Endodermal cell (in vitro differentiated cells): ENCODE measurements around the gene COL4A2. TPM values are rescaled to one million over a fixed set of nuclear protein-coding genes. Genes with fewer than 3 reads are reported as not detected.

ENCODE experiments used
- DNase-seq: peaks from one replicate; pipeline ENCODE4 v3.0.0-alpha.2; 2017
- H3K27ac ChIP-seq: 2 replicates; pipeline ENCODE4 v1.5.1; 2013; ENCODE audit warnings: mild to moderate bottlenecking, low read depth, low read length, moderate library complexity
- H3K27me3 ChIP-seq: 2 replicates; pipeline ENCODE4 v1.6.1; 2013; ENCODE audit warnings: mild to moderate bottlenecking, low read length, moderate library complexity; ENCODE audit not compliant: insufficient read depth, control insufficient read depth, poor library complexity, severe bottlenecking
- H3K36me3 ChIP-seq: 2 replicates; pipeline ENCODE4 v1.7.0; 2013; ENCODE audit warnings: mild to moderate bottlenecking, low read length, moderate library complexity; ENCODE audit not compliant: control insufficient read depth, insufficient read depth
- H3K4me1 ChIP-seq: one replicate; pipeline ENCODE4 v1.7.0; 2013; ENCODE audit warnings: low read length; ENCODE audit not compliant: control insufficient read depth, insufficient read depth
- H3K4me3 ChIP-seq: 2 replicates; pipeline ENCODE4 v1.5.1; 2013; ENCODE audit warnings: mild to moderate bottlenecking, low read length, moderate library complexity
- H3K9ac ChIP-seq: 2 replicates; pipeline ENCODE4 v1.6.1; 2013; ENCODE audit warnings: mild to moderate bottlenecking, low read length, moderate library complexity; ENCODE audit not compliant: poor library complexity, severe bottlenecking; ENCODE audit errors: extremely low read depth
- H3K9me3 ChIP-seq: 2 replicates; pipeline ENCODE4 v1.6.1; 2013; ENCODE audit warnings: mild to moderate bottlenecking, low read length, moderate library complexity; ENCODE audit not compliant: control insufficient read depth
- H3K27ac Mint-ChIP-seq: 2 replicates; pipeline ENCODE4 v1.8.0; 2020; ENCODE audit warnings: mixed read lengths
- H3K27me3 Mint-ChIP-seq: 2 replicates; pipeline ENCODE4 v1.8.0; 2021; ENCODE audit warnings: mild to moderate bottlenecking, mixed read lengths; ENCODE audit not compliant: insufficient read depth
- H3K36me3 Mint-ChIP-seq: 2 replicates; pipeline ENCODE4 v1.8.0; 2020; ENCODE audit warnings: low read depth, mixed read lengths
- H3K4me1 Mint-ChIP-seq: 2 replicates; pipeline ENCODE4 v1.8.0; 2020; ENCODE audit warnings: mixed read lengths
- H3K4me3 Mint-ChIP-seq: 2 replicates; pipeline ENCODE4 v1.8.0; 2020; ENCODE audit warnings: mild to moderate bottlenecking, moderate library complexity, mixed read lengths
- H3K9me3 Mint-ChIP-seq: 2 replicates; pipeline ENCODE4 v1.8.0; 2020; ENCODE audit warnings: mild to moderate bottlenecking, mixed read lengths
- CTCF ChIP-seq: fragments of 200-600 bp; sonication (generic); conservative IDR thresholded peaks from 2 replicates; pipeline ENCODE4 v1.5.0; 2021; ENCODE audit warnings: antibody characterized with exemption, mild to moderate bottlenecking
- WGBS, 2 experiments: methylation state at CpG; one replicate each; pipeline versions ENCODE4 v1.1.5 to v1.1.7; 2013; ENCODE audit warnings: missing lambda C conversion rate in 2 of 2, mixed read lengths in 1 of 2; ENCODE audit not compliant: insufficient coverage in 1 of 2, insufficient read length in 1 of 2; 5-methylcytosine and 5-hydroxymethylcytosine counted together
- total RNA-seq, 2 donors: library from RNA; stranded (reverse); fragmentation: NEBNext Ultra II Directional in 1 of 2; extraction: Animal tissue kit (Norgen Biotek cat#: 25700) in 1 of 2; gene quantifications; 2 replicates in 1 of 2; 3 replicates in 1 of 2; pipeline ENCODE4 v1.2.1, GENCODE V29; 2021

COL4A2 gene
- total RNA-seq, 2 donors from 2014 or later: 388 to 398 TPM

- 92 to 97% methylated on average over 12 to 18 of the region's 18 CpGs for WGBS, 2 experiments
- Histone ChIP-seq H3K4me3 (no peak overlapping the region), H3K27ac (no peak overlapping the region), H3K27me3 (no peaks in the 10 kb centered on the region), H3K4me1 (peaks cover 44% of the 10 kb centered on the region), H3K36me3 (peaks cover 75% of the 10 kb centered on the region), H3K9ac (no peak overlapping the region), H3K9me3 (no peaks in the 10 kb centered on the region)
- no peaks in the 10 kb centered on the region for H3K27me3 Mint-ChIP-seq
- no peaks in the 10 kb centered on the region for H3K9me3 Mint-ChIP-seq
- DNase-seq: peak; percentile 35
- no peak overlapping the region for H3K4me3 Mint-ChIP-seq
- peaks cover 50% of the 10 kb centered on the region for H3K4me1 Mint-ChIP-seq
- peak overlapping the region; percentile 30 for H3K27ac Mint-ChIP-seq
- peaks cover 61% of the 10 kb centered on the region for H3K36me3 Mint-ChIP-seq
- no peak for TF ChIP-seq CTCF
Observed at GRCh38 chr13:110314516-110315245, 7.6 kb downstream of the COL4A2 start.

- no peak for TF ChIP-seq CTCF
- Histone ChIP-seq H3K4me3 (no peak overlapping the region), H3K36me3 (peaks cover 60% of the 10 kb centered on the region), H3K27me3 (no peaks in the 10 kb centered on the region), H3K9me3 (no peaks in the 10 kb centered on the region), H3K27ac (no peak overlapping the region), H3K4me1 (peaks cover 36% of the 10 kb centered on the region), H3K9ac (no peak overlapping the region)
- H3K27ac Mint-ChIP-seq: no peak overlapping the region
- H3K4me1 Mint-ChIP-seq: peaks cover 48% of the 10 kb centered on the region
- WGBS, 2 experiments: 90 to 94% methylated on average over 8 to 10 of the region's 10 CpGs
- no peak overlapping the region for H3K4me3 Mint-ChIP-seq
- H3K36me3 Mint-ChIP-seq: peaks cover 46% of the 10 kb centered on the region
- peak; percentile 32 for DNase-seq
- H3K27me3 Mint-ChIP-seq: no peaks in the 10 kb centered on the region
- no peaks in the 10 kb centered on the region for H3K9me3 Mint-ChIP-seq
Observed at GRCh38 chr13:110316196-110316595, 9.1 kb downstream of the COL4A2 start.

- no peak overlapping the region for H3K4me3 Mint-ChIP-seq
- Histone ChIP-seq H3K4me1 (peaks cover 27% of the 10 kb centered on the region), H3K27me3 (no peaks in the 10 kb centered on the region), H3K36me3 (peaks cover 65% of the 10 kb centered on the region), H3K4me3 (no peak overlapping the region), H3K27ac (no peak overlapping the region), H3K9me3 (no peaks in the 10 kb centered on the region), H3K9ac (no peak overlapping the region)
- peaks cover 53% of the 10 kb centered on the region for H3K4me1 Mint-ChIP-seq
- 89 to 93% methylated on average over 4 to 5 of the region's 5 CpGs for WGBS, 2 experiments
- DNase-seq: peak; percentile 31
- H3K27ac Mint-ChIP-seq: no peak overlapping the region
- no peak for TF ChIP-seq CTCF
- peaks cover 55% of the 10 kb centered on the region for H3K36me3 Mint-ChIP-seq
- no peaks in the 10 kb centered on the region for H3K9me3 Mint-ChIP-seq
- H3K27me3 Mint-ChIP-seq: no peaks in the 10 kb centered on the region
Observed at GRCh38 chr13:110317093-110317492, 10.0 kb downstream of the COL4A2 start.
